ENCODE measurements around the gene PPCDC.
"Not testable (repeated sequence)": the region's sequence is repeated elsewhere in the genome, so short reads cannot be mapped to it uniquely, and the experiment has no call there.

PPCDC gene

GRCh38 chr15:75059607-75060006, 36.2 kb downstream of the PPCDC start:
- TF ChIP-seq ZNF274 (IDR thresholded peaks at IDR 0.05; ENCODE audit: low read depth, low read length) = no peak
- H3K4me3 ChIP-seq (ENCODE audit: low read length) = no peak overlapping the region

GRCh38 chr15:75061272-75061671, 37.9 kb downstream of the PPCDC start:
- no peak overlapping the region; the same call in 1 of the 2 replicates for H3K4me3 ChIP-seq (ENCODE audit: low read length)
- no peak for TF ChIP-seq ZNF274 (IDR thresholded peaks at IDR 0.05; ENCODE audit: low read depth, low read length)

- TF ChIP-seq ZNF274 (IDR thresholded peaks at IDR 0.05; ENCODE audit: low read depth, low read length) = no peak
- H3K4me3 ChIP-seq (ENCODE audit: low read length) = no peak overlapping the region
Measured at GRCh38 chr15:75062706-75063105, 39.3 kb downstream of the PPCDC start.

- H3K4me3 ChIP-seq (ENCODE audit: low read length) = no peak overlapping the region
- no peak for TF ChIP-seq ZNF274 (IDR thresholded peaks at IDR 0.05; ENCODE audit: low read depth, low read length)
Measured at GRCh38 chr15:75063338-75063737, 39.9 kb downstream of the PPCDC start.

- TF ChIP-seq ZNF274 (IDR thresholded peaks at IDR 0.05; ENCODE audit: low read depth, low read length) = no peak
- H3K4me3 ChIP-seq (ENCODE audit: low read length) = no peak overlapping the region
Measured at GRCh38 chr15:75063889-75064288, 40.5 kb downstream of the PPCDC start.

- no peak overlapping the region for H3K4me3 ChIP-seq (ENCODE audit: low read length)
- TF ChIP-seq ZNF274 (IDR thresholded peaks at IDR 0.05; ENCODE audit: low read depth, low read length) = no peak
Measured at GRCh38 chr15:75064846-75065245, 41.5 kb downstream of the PPCDC start.

GRCh38 chr15:75065467-75065850, 42.1 kb downstream of the PPCDC start:
- TF ChIP-seq ZNF274 (IDR thresholded peaks at IDR 0.05; ENCODE audit: low read depth, low read length) = no peak
- no peak overlapping the region for H3K4me3 ChIP-seq (ENCODE audit: low read length)

GRCh38 chr15:75065851-75066509, 42.6 kb downstream of the PPCDC start:
- H3K4me3 ChIP-seq (ENCODE audit: low read length) = no peak overlapping the region
- TF ChIP-seq ZNF274 (IDR thresholded peaks at IDR 0.05; ENCODE audit: low read depth, low read length) = no peak

GRCh38 chr15:75067123-75067830, 43.9 kb downstream of the PPCDC start:
- no peak overlapping the region for H3K4me3 ChIP-seq (ENCODE audit: low read length)
- no peak for TF ChIP-seq ZNF274 (IDR thresholded peaks at IDR 0.05; ENCODE audit: low read depth, low read length)

GRCh38 chr15:75068748-75069147, 45.4 kb downstream of the PPCDC start:
- no peak overlapping the region for H3K4me3 ChIP-seq (ENCODE audit: low read length)
- no peak for TF ChIP-seq ZNF274 (IDR thresholded peaks at IDR 0.05; ENCODE audit: low read depth, low read length)

- TF ChIP-seq ZNF274 (IDR thresholded peaks at IDR 0.05; ENCODE audit: low read depth, low read length) = no peak
- H3K4me3 ChIP-seq (ENCODE audit: low read length) = no peak overlapping the region
Measured at GRCh38 chr15:75069301-75069925, 46.0 kb downstream of the PPCDC start.

- TF ChIP-seq ZNF274 (IDR thresholded peaks at IDR 0.05; ENCODE audit: low read depth, low read length) = no peak
- H3K4me3 ChIP-seq (ENCODE audit: low read length) = no peak overlapping the region
Measured at GRCh38 chr15:75070674-75071073, 47.3 kb downstream of the PPCDC start.

GRCh38 chr15:75073197-75073596, 49.8 kb downstream of the PPCDC start:
- no peak for TF ChIP-seq ZNF274 (IDR thresholded peaks at IDR 0.05; ENCODE audit: low read depth, low read length)

GRCh38 chr15:75076277-75076676, 52.9 kb downstream of the PPCDC start:
- no peak overlapping the region for H3K4me3 ChIP-seq (ENCODE audit: low read length)
- TF ChIP-seq ZNF274 (IDR thresholded peaks at IDR 0.05; ENCODE audit: low read depth, low read length) = no peak

More at GRCh38 chr15:75073197-75073596, 49.8 kb downstream of the PPCDC start:
- no peak overlapping the region for H3K4me3 ChIP-seq (ENCODE audit: low read length)

- H3K4me3 ChIP-seq (ENCODE audit: low read length) = not testable (repeated sequence)
Measured at GRCh38 chr15:75077551-75077961, 54.2 kb downstream of the PPCDC start.
